A549 (cell line): Measurements from ENCODE around the gene POLR2H. TPM values are rescaled to one million over a fixed set of nuclear protein-coding genes. Genes with fewer than 3 reads are reported as not detected.

Source experiments
- ATAC-seq, 2 experiments: fragments of 200-7000 bp in 1 of 2; fragments of >200 bp in 1 of 2; cut with Nextera tagmentation in 1 of 2; cut with Tn5 transposase in 1 of 2; 3 replicates each; pipeline versions ENCODE4 v1.8.0 to v1.9.1; 2018 to 2020; ENCODE audit warnings: mild to moderate bottlenecking in 1 of 2, moderate library complexity in 1 of 2
- CTCF ChIA-PET: fragments of 300-600 bp; sonication (Branson Sonifier 250); formaldehyde crosslinking; extraction: SDS; loops from one replicate; lab custom pipeline; 2021; ENCODE audit warnings: antibody characterized with exemption, inconsistent platforms; lab: Yijun Ruan, JAX
- POLR2A ChIA-PET: fragments of 350-600 bp; formaldehyde crosslinking; extraction: SDS; loops from one replicate; lab custom pipeline; 2021; ENCODE audit warnings: antibody characterized with exemption, inconsistent platforms; lab: Yijun Ruan, JAX
- DNase-seq, 2 experiments: peaks; one replicate each; pipeline versions ENCODE4 v3.0.0 to v3.0.0-alpha.2; 2011 to 2016; ENCODE audit warnings: low read depth in 1 of 2, low spot score in 1 of 2
- FAIRE-seq: peaks from 2 replicates; lab custom pipeline; 2011; peaks lifted over from hg19 to GRCh38; lab: Jason Lieb, UNC
- H3K27ac ChIP-seq, 2 experiments: fragments of >200 bp; sonication (Bioruptor Twin); formaldehyde crosslinking; 3 replicates each; pipeline ENCODE4 v1.5.1; 2016 to 2017
- H3K4me1 ChIP-seq: fragments of >200 bp; sonication (Bioruptor Twin); formaldehyde crosslinking; 3 replicates; pipeline ENCODE4 v1.6.1; 2016
- H3K4me2 ChIP-seq: fragments of >200 bp; sonication (Bioruptor Twin); formaldehyde crosslinking; 3 replicates; pipeline ENCODE4 v1.6.1; 2016
- H3K4me3 ChIP-seq: fragments of >200 bp; sonication (Bioruptor Twin); formaldehyde crosslinking; 3 replicates; pipeline ENCODE4 v1.5.1; 2016
- H3K9me3 ChIP-seq: fragments of >200 bp; sonication (Bioruptor Twin); formaldehyde crosslinking; 3 replicates; pipeline ENCODE4 v1.6.1; 2016
- CBX8 ChIP-seq: fragments of 200-600 bp; sonication (generic); IDR thresholded peaks from 2 replicates; pipeline ENCODE4 v1.6.1; 2016
- CHD2 ChIP-seq: fragments of 150-350 bp; IDR thresholded peaks from 2 replicates; pipeline ENCODE4 v1.6.1; 2014; ENCODE audit warnings: low read length; ENCODE audit not compliant: partially characterized antibody
- EHF ChIP-seq: fragments of 250-450 bp; sonication (Bioruptor Pico); IDR thresholded peaks from 2 replicates; pipeline ENCODE4 v1.5.0; 2020; ENCODE audit warnings: mild to moderate bottlenecking
- EP300 ChIP-seq, 2 experiments: fragments of >200 bp; sonication (Bioruptor Twin); formaldehyde crosslinking; IDR thresholded peaks; 2 replicates in 1 of 2; 3 replicates in 1 of 2; pipeline ENCODE4 v1.6.1; 2016 to 2017
- ESRRA ChIP-seq: fragments of 150-350 bp; IDR thresholded peaks from 2 replicates; pipeline ENCODE4 v1.6.1; 2014; ENCODE audit warnings: mild to moderate bottlenecking, low read length, borderline replicate concordance
- FOSL2 ChIP-seq, 2 experiments: fragments of 450-650 bp in 1 of 2; fragments of >200 bp in 1 of 2; sonication (Bioruptor Twin) in 1 of 2; formaldehyde crosslinking; IDR thresholded peaks; 2 replicates each; pipeline versions ENCODE4 v1.5.0 to v1.6.1; 2016 to 2020; ENCODE audit warnings: mild to moderate bottlenecking in 1 of 2, moderate library complexity in 1 of 2
- HEYL ChIP-seq: fragments of 250-450 bp; sonication (Bioruptor Pico); IDR thresholded peaks from 2 replicates; pipeline ENCODE4 v1.8.0; 2021; ENCODE audit warnings: mild to moderate bottlenecking, moderate library complexity
- HOXB5 ChIP-seq: fragments of 250-450 bp; sonication (Bioruptor Pico); IDR thresholded peaks from 2 replicates; pipeline ENCODE4 v1.5.0; 2020; ENCODE audit warnings: mild to moderate bottlenecking, moderate library complexity
- JUNB ChIP-seq: fragments of >200 bp; sonication (Bioruptor Twin); formaldehyde crosslinking; IDR thresholded peaks from 2 replicates; pipeline ENCODE4 v1.6.1; 2016
- NFE2L2 ChIP-seq: fragments of 150-350 bp; conservative IDR thresholded peaks from 2 replicates; pipeline ENCODE4 v1.6.1; 2014; ENCODE audit warnings: low read length
- POLR2AphosphoS2 ChIP-seq: conservative IDR thresholded peaks from 2 replicates; pipeline ENCODE4 v1.6.1; 2012; ENCODE audit warnings: low read length, improper control_type of control experiment, inconsistent platforms
- RAD21 ChIP-seq, 2 experiments: fragments of >200 bp in 1 of 2; sonication (Bioruptor Twin) in 1 of 2; formaldehyde crosslinking in 1 of 2; IDR thresholded peaks in 1 of 2; conservative IDR thresholded peaks in 1 of 2; 2 replicates in 1 of 2; 3 replicates in 1 of 2; pipeline ENCODE4 v1.6.1; 2012 to 2018; ENCODE audit warnings: inconsistent platforms in 1 of 2
- RNF2 ChIP-seq: fragments of 200-600 bp; sonication (generic); IDR thresholded peaks from 2 replicates; pipeline ENCODE4 v1.6.1; 2016; ENCODE audit warnings: low read depth, mild to moderate bottlenecking, antibody characterized with exemption, moderate library complexity, borderline replicate concordance
- SMC3 ChIP-seq: fragments of >200 bp; sonication (Bioruptor Twin); formaldehyde crosslinking; IDR thresholded peaks from 3 replicates; pipeline ENCODE4 v1.6.1; 2018; ENCODE audit warnings: inconsistent platforms
- TFCP2L1 ChIP-seq: fragments of 250-450 bp; sonication (Bioruptor Pico); IDR thresholded peaks from 2 replicates; pipeline ENCODE4 v1.5.0; 2021; ENCODE audit warnings: mild to moderate bottlenecking
- whole genome bisulfite sequencing: methylation state at CpG from one replicate; pipeline ENCODE4 v1.1.6; 2017; ENCODE audit errors: missing lambda C conversion rate; 5-methylcytosine and 5-hydroxymethylcytosine counted together
- polyA plus RNA-seq, 4 experiments: library from polyadenylated mRNA; depleted of rRNA in 3 of 4; stranded (reverse); fragments of >200 nt; fragmentation: RNase III in 1 of 4; extraction: RNeasy Plus Mini Kit Qiagen cat#74134 plus additional on column Dnase treatment in 1 of 4; gene quantifications; 2 replicates in 3 of 4; 3 replicates in 1 of 4; pipeline ENCODE4 v1.2.3, GENCODE V29; 2011 to 2017
- TF ChIP-seq, protein P1 (sequence below): fragments of >200 bp; sonication (Bioruptor Twin); formaldehyde crosslinking; IDR thresholded peaks from 3 replicates; pipeline ENCODE4 v1.6.1; 2016
- TF ChIP-seq, protein P2 (sequence below): fragments of >200 bp; sonication (Bioruptor Twin); formaldehyde crosslinking; IDR thresholded peaks from 2 replicates; pipeline ENCODE4 v1.6.1; 2016
- TF ChIP-seq, protein P3 (sequence below): fragments of 250-450 bp; sonication (Bioruptor Pico); IDR thresholded peaks from 2 replicates; pipeline ENCODE4 v1.5.0; 2021; ENCODE audit warnings: mild to moderate bottlenecking, moderate library complexity, borderline replicate concordance
- TF ChIP-seq, protein P4 (sequence below): fragments of >200 bp; sonication (Bioruptor Twin); formaldehyde crosslinking; IDR thresholded peaks from 3 replicates; pipeline ENCODE4 v1.5.1; 2016

The POLR2H gene
- polyA plus RNA-seq, 2 of the 4 experiments (the other 2 are of a cell fraction) = 104 to 127 TPM

DNA sequence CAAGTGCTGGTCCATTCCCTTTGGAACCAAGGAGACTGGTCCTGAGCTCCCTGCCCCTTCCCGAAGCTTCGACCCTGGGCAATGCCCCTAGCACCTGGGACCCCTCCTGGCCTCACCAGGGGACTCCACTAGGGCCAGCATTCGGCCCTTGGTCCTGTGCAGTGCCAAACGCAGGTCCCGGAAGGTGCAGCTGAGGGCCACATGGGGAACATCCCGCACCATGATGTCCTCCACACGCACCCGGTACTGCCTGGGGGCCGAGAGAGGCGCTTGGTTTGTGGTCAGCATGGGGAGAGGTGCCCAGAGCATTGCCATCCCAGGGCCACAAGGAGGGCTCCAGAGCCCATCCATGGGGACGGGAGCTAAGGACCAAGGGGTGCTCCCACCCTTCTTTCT lies 8.0 kb upstream of the POLR2H start:
- DNase-seq (no peak), FAIRE-seq (no peak), ATAC-seq (no peak)
- no CpG with 5 or more reads among the region's 11 CpGs for WGBS
- TF ChIP-seq, protein P1, sequence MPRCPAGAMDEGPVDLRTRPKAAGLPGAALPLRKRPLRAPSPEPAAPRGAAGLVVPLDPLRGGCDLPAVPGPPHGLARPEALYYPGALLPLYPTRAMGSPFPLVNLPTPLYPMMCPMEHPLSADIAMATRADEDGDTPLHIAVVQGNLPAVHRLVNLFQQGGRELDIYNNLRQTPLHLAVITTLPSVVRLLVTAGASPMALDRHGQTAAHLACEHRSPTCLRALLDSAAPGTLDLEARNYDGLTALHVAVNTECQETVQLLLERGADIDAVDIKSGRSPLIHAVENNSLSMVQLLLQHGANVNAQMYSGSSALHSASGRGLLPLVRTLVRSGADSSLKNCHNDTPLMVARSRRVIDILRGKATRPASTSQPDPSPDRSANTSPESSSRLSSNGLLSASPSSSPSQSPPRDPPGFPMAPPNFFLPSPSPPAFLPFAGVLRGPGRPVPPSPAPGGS = no peak
- TF ChIP-seq JUNB (no peak), EP300 (IDR thresholded peaks at IDR 0.05) (no peak), ESRRA (no peak), CHD2 (no peak), POLR2AphosphoS2 (no peak), CBX8 (no peak), NFE2L2 (no peak), EHF (CRISPR knock-in tag) (no peak), HEYL (CRISPR knock-in tag) (no peak), RNF2 (no peak), TFCP2L1 (CRISPR knock-in tag) (no peak), HOXB5 (CRISPR knock-in tag) (no peak), FOSL2 (IDR thresholded peaks at IDR 0.05) (no peak), FOSL2 (CRISPR knock-in tag; IDR thresholded peaks at IDR 0.05) (no peak)
- TF ChIP-seq, protein P2, sequence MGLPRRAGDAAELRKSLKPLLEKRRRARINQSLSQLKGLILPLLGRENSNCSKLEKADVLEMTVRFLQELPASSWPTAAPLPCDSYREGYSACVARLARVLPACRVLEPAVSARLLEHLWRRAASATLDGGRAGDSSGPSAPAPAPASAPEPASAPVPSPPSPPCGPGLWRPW = no peak
- TF ChIP-seq, protein P3, sequence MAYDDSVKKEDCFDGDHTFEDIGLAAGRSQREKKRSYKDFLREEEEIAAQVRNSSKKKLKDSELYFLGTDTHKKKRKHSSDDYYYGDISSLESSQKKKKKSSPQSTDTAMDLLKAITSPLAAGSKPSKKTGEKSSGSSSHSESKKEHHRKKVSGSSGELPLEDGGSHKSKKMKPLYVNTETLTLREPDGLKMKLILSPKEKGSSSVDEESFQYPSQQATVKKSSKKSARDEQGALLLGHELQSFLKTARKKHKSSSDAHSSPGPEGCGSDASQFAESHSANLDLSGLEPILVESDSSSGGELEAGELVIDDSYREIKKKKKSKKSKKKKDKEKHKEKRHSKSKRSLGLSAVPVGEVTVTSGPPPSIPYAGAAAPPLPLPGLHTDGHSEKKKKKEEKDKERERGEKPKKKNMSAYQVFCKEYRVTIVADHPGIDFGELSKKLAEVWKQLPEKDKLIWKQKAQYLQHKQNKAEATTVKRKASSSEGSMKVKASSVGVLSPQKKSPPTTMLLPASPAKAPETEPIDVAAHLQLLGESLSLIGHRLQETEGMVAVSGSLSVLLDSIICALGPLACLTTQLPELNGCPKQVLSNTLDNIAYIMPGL = no peak
- H3K4me2 ChIP-seq = no peak overlapping the region
- H3K9me3 ChIP-seq = no peaks in the 10 kb centered on the region
- POLR2A ChIA-PET = no interaction called here
- no peaks in the 10 kb centered on the region for H3K4me1 ChIP-seq
- H3K27ac ChIP-seq = no peak overlapping the region
- CTCF ChIA-PET = interaction anchor here (0.5 to 3.6 kb wide), 18 partner anchors 9 to 462 kb away, joined by 3 to 23 read pairs (median 4); partner anchors contain the start of genes FAM131A and POLR2H
- H3K4me3 ChIP-seq = no peak overlapping the region

DNA sequence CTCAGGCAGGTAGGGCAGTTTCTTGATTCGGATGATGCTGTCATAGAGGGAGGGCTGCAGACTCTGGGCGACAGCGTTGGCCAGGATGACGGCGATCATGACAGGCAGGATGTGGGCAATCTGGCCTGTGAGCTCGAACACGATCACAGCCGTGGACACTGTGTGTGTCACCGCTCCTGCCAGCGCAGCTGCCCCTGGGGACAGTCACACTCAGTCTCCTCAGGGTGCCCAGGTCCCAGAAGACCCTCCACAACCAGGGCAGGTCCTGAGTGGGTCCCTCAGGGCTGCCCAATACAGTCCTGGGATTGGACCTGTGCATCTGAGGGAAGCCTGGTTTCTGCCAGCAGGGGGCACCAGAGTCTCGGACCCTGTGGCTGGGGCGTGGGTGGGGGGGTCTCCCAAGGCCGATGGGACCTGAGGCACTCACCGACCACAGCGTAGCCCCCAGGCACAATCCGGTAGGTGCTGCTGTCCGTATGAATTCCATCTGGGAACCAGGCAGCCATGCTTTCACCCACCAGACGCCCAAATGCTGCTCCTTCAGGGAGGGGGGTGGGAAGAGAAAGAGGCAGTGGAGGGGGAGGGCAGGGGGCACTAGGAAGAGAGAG lies 7.3 kb upstream of the POLR2H start:
- Histone ChIP-seq H3K4me1 (no peaks in the 10 kb centered on the region), H3K4me3 (no peak overlapping the region), H3K27ac (no peak overlapping the region), H3K4me2 (no peak overlapping the region), H3K9me3 (no peaks in the 10 kb centered on the region)
- CTCF ChIA-PET = interaction anchor here (0.5 to 3.6 kb wide), 19 partner anchors 8 to 461 kb away, joined by 3 to 23 read pairs (median 5); partner anchors contain the start of genes FAM131A and POLR2H
- no peak for FAIRE-seq
- TF ChIP-seq SMC3 (peak; percentile 42; the same call in 1 of the 3 replicates), NFE2L2 (no peak), RAD21 (conservative IDR thresholded peaks at IDR 0.05 in 1 of 2, IDR thresholded peaks at IDR 0.05 in 1 of 2) (peak; percentile 18 to 23; a peak in 1 of 5 replicates)
- TF ChIP-seq, protein P4, sequence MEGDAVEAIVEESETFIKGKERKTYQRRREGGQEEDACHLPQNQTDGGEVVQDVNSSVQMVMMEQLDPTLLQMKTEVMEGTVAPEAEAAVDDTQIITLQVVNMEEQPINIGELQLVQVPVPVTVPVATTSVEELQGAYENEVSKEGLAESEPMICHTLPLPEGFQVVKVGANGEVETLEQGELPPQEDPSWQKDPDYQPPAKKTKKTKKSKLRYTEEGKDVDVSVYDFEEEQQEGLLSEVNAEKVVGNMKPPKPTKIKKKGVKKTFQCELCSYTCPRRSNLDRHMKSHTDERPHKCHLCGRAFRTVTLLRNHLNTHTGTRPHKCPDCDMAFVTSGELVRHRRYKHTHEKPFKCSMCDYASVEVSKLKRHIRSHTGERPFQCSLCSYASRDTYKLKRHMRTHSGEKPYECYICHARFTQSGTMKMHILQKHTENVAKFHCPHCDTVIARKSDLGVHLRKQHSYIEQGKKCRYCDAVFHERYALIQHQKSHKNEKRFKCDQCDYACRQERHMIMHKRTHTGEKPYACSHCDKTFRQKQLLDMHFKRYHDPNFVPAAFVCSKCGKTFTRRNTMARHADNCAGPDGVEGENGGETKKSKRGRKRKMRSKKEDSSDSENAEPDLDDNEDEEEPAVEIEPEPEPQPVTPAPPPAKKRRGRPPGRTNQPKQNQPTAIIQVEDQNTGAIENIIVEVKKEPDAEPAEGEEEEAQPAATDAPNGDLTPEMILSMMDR = peak; percentile 59
- 70% methylated on average over 9 of the region's 18 CpGs for WGBS
- POLR2A ChIA-PET = no interaction called here
- peak; percentile 29 to 47 for DNase-seq
- ATAC-seq = peak; percentile 64 to 87; a peak in 5 of 6 replicates
